Lower lobe of right lung (tissue), 2 donors: ENCODE measurements around the gene GSDMA. TPM values are rescaled to one million over a fixed set of nuclear protein-coding genes. Genes with fewer than 3 reads are reported as not detected.

Experiments used
- ATAC-seq, 2 donors: fragments of 200-7000 bp; cut with Tn5 transposase; one replicate each; pipeline ENCODE4 v1.9.1; 2020 to 2022; ENCODE audit warnings: mild to moderate bottlenecking in 2 of 2, moderate library complexity in 2 of 2
- DNase-seq: peaks from one replicate; pipeline ENCODE4 v3.0.0-alpha.2; 2020
- H3K27ac ChIP-seq: fragments of 200-600 bp; one replicate; pipeline ENCODE4 v1.8.0; 2022
- H3K27me3 ChIP-seq: fragments of 200-600 bp; one replicate; pipeline ENCODE4 v1.8.0; 2022; ENCODE audit warnings: low read depth
- H3K36me3 ChIP-seq: fragments of 200-600 bp; one replicate; pipeline ENCODE4 v1.8.0; 2022; ENCODE audit warnings: mild to moderate bottlenecking
- H3K4me1 ChIP-seq: fragments of 200-600 bp; one replicate; pipeline ENCODE4 v1.8.0; 2022
- H3K4me3 ChIP-seq: fragments of 200-600 bp; one replicate; pipeline ENCODE4 v1.8.0; 2022; ENCODE audit warnings: mild to moderate bottlenecking
- H3K9me3 ChIP-seq: fragments of 200-600 bp; one replicate; pipeline ENCODE4 v1.8.0; 2022
- CTCF ChIP-seq: fragments of 200-600 bp; IDR thresholded peaks from one replicate; pipeline ENCODE4 v1.8.0; 2022; ENCODE audit warnings: antibody characterized with exemption, mild to moderate bottlenecking
- intact Hi-C: fragments of 100-400 bp; cut with DNase I; formaldehyde crosslinking; loops from one replicate; pipeline ENCODE4 v1.11.0; 2022
- total RNA-seq: library from RNA; stranded (reverse); fragmentation: NEBNext Ultra II Directional; extraction: Animal tissue kit (Norgen Biotek cat#: 25700); gene quantifications from one replicate; pipeline ENCODE4 v1.2.1, GENCODE V29; 2021
- donor health status: DM: no; HTN: yes; CAD: no; lungs with severe emphysema.

Gene GSDMA
- total RNA-seq, 1 donor from 2014 or later: 0.62 TPM

GRCh38 chr17:39960524-39961041 is 2.2 kb upstream of the GSDMA start:
- Histone ChIP-seq H3K4me1 (peaks cover 4% of the 10 kb centered on the region), H3K27me3 (no peaks in the 10 kb centered on the region), H3K9me3 (no peaks in the 10 kb centered on the region), H3K36me3 (no peaks in the 10 kb centered on the region), H3K27ac (no peak overlapping the region), H3K4me3 (no peak overlapping the region)
- no peak for TF ChIP-seq CTCF
- DNase-seq (no peak), ATAC-seq (no peak)
- intact Hi-C loops: no loop called here

- Histone ChIP-seq H3K4me3 (no peak overlapping the region), H3K36me3 (no peaks in the 10 kb centered on the region), H3K4me1 (peaks cover 4% of the 10 kb centered on the region), H3K9me3 (no peaks in the 10 kb centered on the region), H3K27ac (no peak overlapping the region), H3K27me3 (no peaks in the 10 kb centered on the region)
- intact Hi-C loops: no loop called here
- ATAC-seq (no peak), DNase-seq (no peak)
- TF ChIP-seq CTCF: no peak
These were observed 1.0 kb downstream of the GSDMA start for GRCh38 chr17:39963829-39964228.

GRCh38 chr17:39965017-39965699 is 2.4 kb downstream of the GSDMA start:
- Histone ChIP-seq H3K4me3 (no peak overlapping the region), H3K27ac (no peak overlapping the region), H3K36me3 (no peaks in the 10 kb centered on the region), H3K9me3 (no peaks in the 10 kb centered on the region), H3K4me1 (no peaks in the 10 kb centered on the region), H3K27me3 (no peaks in the 10 kb centered on the region)
- DNase-seq (no peak), ATAC-seq (no peak)
- intact Hi-C loops: no loop called here
- no peak for TF ChIP-seq CTCF

GRCh38 chr17:39966771-39967170 is 4.0 kb downstream of the GSDMA start:
- intact Hi-C loops: no loop called here
- no peak overlapping the region for H3K4me3 ChIP-seq

GRCh38 chr17:39968761-39969160 is 6.0 kb downstream of the GSDMA start:
- Histone ChIP-seq H3K27me3 (no peaks in the 10 kb centered on the region), H3K27ac (no peak overlapping the region), H3K36me3 (no peaks in the 10 kb centered on the region), H3K9me3 (no peaks in the 10 kb centered on the region), H3K4me3 (no peak overlapping the region), H3K4me1 (no peaks in the 10 kb centered on the region)
- TF ChIP-seq CTCF: no peak
- intact Hi-C loops: no loop called here
- ATAC-seq (no peak), DNase-seq (no peak)

More at GRCh38 chr17:39966771-39967170, 4.0 kb downstream of the GSDMA start:
- no peak for DNase-seq
- Histone ChIP-seq H3K27me3 (no peaks in the 10 kb centered on the region), H3K36me3 (no peaks in the 10 kb centered on the region), H3K27ac (no peak overlapping the region), H3K9me3 (no peaks in the 10 kb centered on the region), H3K4me1 (no peaks in the 10 kb centered on the region)
- no peak for TF ChIP-seq CTCF
- ATAC-seq: no peak
